Endothelial cell of umbilical vein (primary cell): Measurements from ENCODE around the gene MAN1A1.

Experiments used
- CTCF ChIP-seq, 2 donors: IDR thresholded peaks; 1 replicate in 1 of 2; 2 replicates in 1 of 2; pipeline ENCODE4 v1.5.1; 2011; ENCODE audit warnings: low read length in 2 of 2, mild to moderate bottlenecking in 2 of 2, moderate library complexity in 2 of 2, control low read depth in 1 of 2, inconsistent platforms in 1 of 2, low read depth in 1 of 2; ENCODE audit not compliant: insufficient read depth in 1 of 2; ENCODE audit errors: extremely low read depth in 1 of 2
- EZH2 ChIP-seq: IDR thresholded peaks from 2 replicates; pipeline ENCODE4 v1.6.1; 2012; ENCODE audit warnings: borderline replicate concordance, low read depth, mild to moderate bottlenecking, moderate library complexity, low read length, inconsistent platforms; ENCODE audit not compliant: severe bottlenecking
- FOS ChIP-seq: IDR thresholded peaks from 2 replicates; pipeline ENCODE4 v1.6.1; 2011; ENCODE audit warnings: mild to moderate bottlenecking, low read length, moderate library complexity, borderline replicate concordance; ENCODE audit not compliant: insufficient read depth
- GATA2 ChIP-seq: IDR thresholded peaks from 2 replicates; pipeline ENCODE4 v1.7.0; 2011; ENCODE audit warnings: low read depth, mild to moderate bottlenecking, moderate library complexity, mixed read lengths, low read length; ENCODE audit not compliant: insufficient read length, insufficient read depth
- JUN ChIP-seq: IDR thresholded peaks from 2 replicates; pipeline ENCODE4 v1.6.1; 2011; ENCODE audit warnings: borderline replicate concordance, low read depth; ENCODE audit not compliant: insufficient read length, insufficient read depth
- MAX ChIP-seq: IDR thresholded peaks from 2 replicates; pipeline ENCODE4 v1.6.1; 2011; ENCODE audit not compliant: insufficient read depth, insufficient read length
- MYC ChIP-seq: IDR thresholded peaks from one replicate; pipeline ENCODE4 v1.6.1; 2011; ENCODE audit warnings: mild to moderate bottlenecking, low read depth, low read length
- POLR2A ChIP-seq: IDR thresholded peaks from 2 replicates; pipeline ENCODE4 v1.6.1; 2012; ENCODE audit warnings: low read depth, mild to moderate bottlenecking, control low read depth, low read length
- POLR2AphosphoS5 ChIP-seq: IDR thresholded peaks from 2 replicates; pipeline ENCODE4 v1.6.1; 2012; ENCODE audit warnings: low read depth, mild to moderate bottlenecking, control low read depth, low read length, moderate library complexity; ENCODE audit not compliant: insufficient read depth

GRCh38 chr6:119215885-119216590 is 133.5 kb downstream of the MAN1A1 start:
- no peak for TF ChIP-seq CTCF (IDR thresholded peaks at IDR 0.05; ENCODE audit: extremely low read depth in 1 of 2, insufficient read depth in 1 of 2, low read depth in 1 of 2, low read length in 2 of 2)
- no peak for TF ChIP-seq GATA2
- TF ChIP-seq JUN, result no peak
- no peak for TF ChIP-seq POLR2A
- no peak for TF ChIP-seq POLR2AphosphoS5
- no peak for TF ChIP-seq MAX
- no peak for TF ChIP-seq FOS
- TF ChIP-seq EZH2, result no peak
- no peak for TF ChIP-seq MYC
